Panc1 (cell line): ENCODE data around the gene AK8. TPM values are rescaled to one million over a fixed set of nuclear protein-coding genes. Genes with fewer than 3 reads are reported as not detected.

ENCODE experiments used
- ATAC-seq: fragments of 200-7000 bp; cut with Tn5 transposase; 2 replicates; pipeline ENCODE4 v1.9.1; 2020; ENCODE audit warnings: mild to moderate bottlenecking, moderate library complexity
- BruUV-seq: library from RNA; stranded (reverse); fragments of 400-500 nt; replicated peaks from 2 replicates; lab custom pipeline; 2021; lab: Mats Ljungman, UMichigan
- CTCF ChIA-PET: fragments of 300-600 bp; sonication (Branson Sonifier 250); formaldehyde crosslinking; loops from one replicate; lab custom pipeline; 2022; ENCODE audit warnings: antibody characterized with exemption; lab: Charles Lee
- POLR2A ChIA-PET: fragments of 300-600 bp; sonication (Branson Sonifier 250); formaldehyde crosslinking; loops from one replicate; lab custom pipeline; 2022; ENCODE audit warnings: antibody characterized with exemption; lab: Charles Lee
- DNase-seq: peaks from one replicate; pipeline ENCODE4 v3.0.0-alpha.2; 2010; ENCODE audit warnings: low read depth, low spot score
- H3K27ac ChIP-seq: 2 replicates; pipeline ENCODE4 v1.5.1; 2011; ENCODE audit warnings: mild to moderate bottlenecking, low read length, inconsistent platforms
- H3K27me3 ChIP-seq: fragments of 200-500 bp; sonication (Bioruptor generic); 2 replicates; pipeline ENCODE4 v1.6.0; 2014; ENCODE audit warnings: low read length, inconsistent platforms; ENCODE audit not compliant: control insufficient read depth, insufficient read depth
- H3K36me3 ChIP-seq: fragments of 200-500 bp; sonication (Bioruptor generic); 2 replicates; pipeline ENCODE4 v1.5.1; 2014; ENCODE audit warnings: inconsistent platforms, mild to moderate bottlenecking, low read length, moderate library complexity; ENCODE audit not compliant: control insufficient read depth, insufficient read depth
- H3K4me1 ChIP-seq: 2 replicates; pipeline ENCODE4 v1.5.1; 2011; ENCODE audit warnings: inconsistent platforms, mild to moderate bottlenecking, low read length, moderate library complexity; ENCODE audit not compliant: control insufficient read depth, insufficient read depth
- H3K4me3 ChIP-seq, 2 experiments: 2 replicates each; pipeline ENCODE4 v1.5.1; 2011 to 2012; ENCODE audit warnings: low read depth in 2 of 2, low read length in 2 of 2, mild to moderate bottlenecking in 2 of 2, inconsistent platforms in 1 of 2, moderate library complexity in 1 of 2
- H3K9me3 ChIP-seq: fragments of 200-500 bp; sonication (Bioruptor generic); 2 replicates; pipeline ENCODE4 v1.5.1; 2014; ENCODE audit warnings: low read depth, mild to moderate bottlenecking, inconsistent platforms, low read length, moderate library complexity; ENCODE audit not compliant: control insufficient read depth, insufficient read depth
- POLR2AphosphoS5 ChIP-seq: IDR thresholded peaks from 2 replicates; pipeline ENCODE4 v1.6.1; 2012; ENCODE audit warnings: mild to moderate bottlenecking, low read depth, low read length, moderate library complexity
- SIN3A ChIP-seq: IDR thresholded peaks from 2 replicates; pipeline ENCODE4 v1.6.1; 2012; ENCODE audit warnings: low read depth, mild to moderate bottlenecking, low read length, moderate library complexity, borderline replicate concordance; ENCODE audit not compliant: insufficient read depth
- TCF7L2 ChIP-seq: IDR thresholded peaks from 2 replicates; pipeline ENCODE4 v1.6.1; 2011; ENCODE audit warnings: mild to moderate bottlenecking, low read depth, low read length, inconsistent platforms
- in situ Hi-C: cut with HindIII; loops from 2 replicates; pipeline ENCODE4 v1.10.0; 2016; ENCODE audit warnings: low sequenced_read_pairs, low pct_unique_long_range_greater_than_20kb
- intact Hi-C: fragments of 100-400 bp; cut with micrococcal nuclease; formaldehyde crosslinking; loops from one replicate; pipeline ENCODE4 v1.10.0; 2022; ENCODE audit not compliant: unreplicated experiment
- total RNA-seq: library from RNA; stranded (reverse); gene quantifications from one replicate; pipeline ENCODE4 v1.2.1, GENCODE V29; 2021; ENCODE audit not compliant: unreplicated experiment
- TF ChIP-seq, protein P1 (sequence below): fragments of 450-650 bp; IDR thresholded peaks from 2 replicates; pipeline ENCODE4 v1.5.1; 2017; ENCODE audit warnings: mild to moderate bottlenecking
- TF ChIP-seq, protein P2 (sequence below), 2 experiments: IDR thresholded peaks; 2 replicates each; pipeline ENCODE4 v1.6.1; 2011 to 2012; ENCODE audit warnings: low read depth in 2 of 2, control low read depth in 1 of 2, low read length in 1 of 2, mild to moderate bottlenecking in 1 of 2, moderate library complexity in 1 of 2; ENCODE audit not compliant: insufficient read depth in 1 of 2

Gene AK8
- total RNA-seq, 1 experiment from 2014 or later, result 0.39 TPM

DNA sequence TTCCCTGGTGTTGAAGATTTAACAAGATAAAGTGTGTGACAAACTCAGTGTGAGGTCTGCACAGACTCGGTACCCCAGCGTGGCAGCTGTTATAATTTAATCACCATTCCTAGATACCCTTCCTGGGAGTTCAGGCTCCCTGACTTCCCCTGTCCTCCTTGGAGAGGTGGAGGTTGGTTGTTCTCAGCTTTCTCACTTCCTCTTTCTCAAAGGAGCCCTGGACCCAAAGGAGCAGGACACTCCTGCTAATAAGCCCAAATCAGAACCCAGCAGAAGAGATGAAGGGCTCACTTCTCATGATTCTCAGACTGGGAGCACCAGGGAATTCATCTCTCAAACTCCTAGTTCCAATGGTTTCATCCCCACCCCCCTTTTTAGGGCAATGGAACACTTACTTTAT, 149.6 kb downstream of the AK8 start:
- CTCF ChIA-PET, result no interaction called here
- no TSS peak for BruUV-seq
- Histone ChIP-seq H3K4me1 (no peaks in the 10 kb centered on the region), H3K36me3 (no peaks in the 10 kb centered on the region), H3K27me3 (no peaks in the 10 kb centered on the region), H3K4me3 (no peak overlapping the region), H3K27ac (no peak overlapping the region), H3K9me3 (no peaks in the 10 kb centered on the region)
- POLR2A ChIA-PET, result no interaction called here
- DNase-seq (no peak), ATAC-seq (no peak)
- intact Hi-C loops, result no loop called here
- TF ChIP-seq TCF7L2, result no peak
- TF ChIP-seq, protein P1, sequence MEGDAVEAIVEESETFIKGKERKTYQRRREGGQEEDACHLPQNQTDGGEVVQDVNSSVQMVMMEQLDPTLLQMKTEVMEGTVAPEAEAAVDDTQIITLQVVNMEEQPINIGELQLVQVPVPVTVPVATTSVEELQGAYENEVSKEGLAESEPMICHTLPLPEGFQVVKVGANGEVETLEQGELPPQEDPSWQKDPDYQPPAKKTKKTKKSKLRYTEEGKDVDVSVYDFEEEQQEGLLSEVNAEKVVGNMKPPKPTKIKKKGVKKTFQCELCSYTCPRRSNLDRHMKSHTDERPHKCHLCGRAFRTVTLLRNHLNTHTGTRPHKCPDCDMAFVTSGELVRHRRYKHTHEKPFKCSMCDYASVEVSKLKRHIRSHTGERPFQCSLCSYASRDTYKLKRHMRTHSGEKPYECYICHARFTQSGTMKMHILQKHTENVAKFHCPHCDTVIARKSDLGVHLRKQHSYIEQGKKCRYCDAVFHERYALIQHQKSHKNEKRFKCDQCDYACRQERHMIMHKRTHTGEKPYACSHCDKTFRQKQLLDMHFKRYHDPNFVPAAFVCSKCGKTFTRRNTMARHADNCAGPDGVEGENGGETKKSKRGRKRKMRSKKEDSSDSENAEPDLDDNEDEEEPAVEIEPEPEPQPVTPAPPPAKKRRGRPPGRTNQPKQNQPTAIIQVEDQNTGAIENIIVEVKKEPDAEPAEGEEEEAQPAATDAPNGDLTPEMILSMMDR, result no peak
- TF ChIP-seq POLR2AphosphoS5, result no peak
- TF ChIP-seq SIN3A, result no peak
- TF ChIP-seq, protein P2, sequence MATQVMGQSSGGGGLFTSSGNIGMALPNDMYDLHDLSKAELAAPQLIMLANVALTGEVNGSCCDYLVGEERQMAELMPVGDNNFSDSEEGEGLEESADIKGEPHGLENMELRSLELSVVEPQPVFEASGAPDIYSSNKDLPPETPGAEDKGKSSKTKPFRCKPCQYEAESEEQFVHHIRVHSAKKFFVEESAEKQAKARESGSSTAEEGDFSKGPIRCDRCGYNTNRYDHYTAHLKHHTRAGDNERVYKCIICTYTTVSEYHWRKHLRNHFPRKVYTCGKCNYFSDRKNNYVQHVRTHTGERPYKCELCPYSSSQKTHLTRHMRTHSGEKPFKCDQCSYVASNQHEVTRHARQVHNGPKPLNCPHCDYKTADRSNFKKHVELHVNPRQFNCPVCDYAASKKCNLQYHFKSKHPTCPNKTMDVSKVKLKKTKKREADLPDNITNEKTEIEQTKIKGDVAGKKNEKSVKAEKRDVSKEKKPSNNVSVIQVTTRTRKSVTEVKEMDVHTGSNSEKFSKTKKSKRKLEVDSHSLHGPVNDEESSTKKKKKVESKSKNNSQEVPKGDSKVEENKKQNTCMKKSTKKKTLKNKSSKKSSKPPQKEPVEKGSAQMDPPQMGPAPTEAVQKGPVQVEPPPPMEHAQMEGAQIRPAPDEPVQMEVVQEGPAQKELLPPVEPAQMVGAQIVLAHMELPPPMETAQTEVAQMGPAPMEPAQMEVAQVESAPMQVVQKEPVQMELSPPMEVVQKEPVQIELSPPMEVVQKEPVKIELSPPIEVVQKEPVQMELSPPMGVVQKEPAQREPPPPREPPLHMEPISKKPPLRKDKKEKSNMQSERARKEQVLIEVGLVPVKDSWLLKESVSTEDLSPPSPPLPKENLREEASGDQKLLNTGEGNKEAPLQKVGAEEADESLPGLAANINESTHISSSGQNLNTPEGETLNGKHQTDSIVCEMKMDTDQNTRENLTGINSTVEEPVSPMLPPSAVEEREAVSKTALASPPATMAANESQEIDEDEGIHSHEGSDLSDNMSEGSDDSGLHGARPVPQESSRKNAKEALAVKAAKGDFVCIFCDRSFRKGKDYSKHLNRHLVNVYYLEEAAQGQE (IDR thresholded peaks at IDR 0.05; ENCODE audit: insufficient read depth in 1 of 2, low read depth in 2 of 2, low read length in 1 of 2), result no peak
- in situ Hi-C loops, result no loop called here

GRCh38 chr9:132728071-132728470, 150.0 kb downstream of the AK8 start:
- ChIA-PET POLR2A (no interaction called here), CTCF (no interaction called here)
- H3K9me3 ChIP-seq, result no peaks in the 10 kb centered on the region
- no TSS peak for BruUV-seq
- ATAC-seq, result no peak
- no peak overlapping the region for H3K27ac ChIP-seq
- no peaks in the 10 kb centered on the region for H3K36me3 ChIP-seq
- H3K4me3 ChIP-seq, result no peak overlapping the region
- TF ChIP-seq, protein P1, result no peak
- TF ChIP-seq SIN3A, result no peak
- intact Hi-C loops (no loop called here), in situ Hi-C loops (no loop called here)
- no peaks in the 10 kb centered on the region for H3K27me3 ChIP-seq
- DNase-seq, result no peak
- H3K4me1 ChIP-seq, result no peaks in the 10 kb centered on the region
